DOHH2 (cell line): Measurements from ENCODE around the gene SPOP.

Source experiments
- EZH2phosphoT487 ChIP-seq: fragments of 200-600 bp; sonication (generic); IDR thresholded peaks from 2 replicates; pipeline ENCODE4 v1.6.1; 2017; ENCODE audit warnings: borderline replicate concordance, mild to moderate bottlenecking, antibody characterized with exemption, low read length, moderate library complexity, mixed read lengths
- TF ChIP-seq, protein P1 (sequence below): fragments of 200-600 bp; sonication (generic); IDR thresholded peaks from one replicate; pipeline ENCODE4 v1.5.1; 2014; ENCODE audit warnings: antibody characterized with exemption, mild to moderate bottlenecking, low read depth, low read length; ENCODE audit not compliant: poor library complexity, severe bottlenecking

DNA sequence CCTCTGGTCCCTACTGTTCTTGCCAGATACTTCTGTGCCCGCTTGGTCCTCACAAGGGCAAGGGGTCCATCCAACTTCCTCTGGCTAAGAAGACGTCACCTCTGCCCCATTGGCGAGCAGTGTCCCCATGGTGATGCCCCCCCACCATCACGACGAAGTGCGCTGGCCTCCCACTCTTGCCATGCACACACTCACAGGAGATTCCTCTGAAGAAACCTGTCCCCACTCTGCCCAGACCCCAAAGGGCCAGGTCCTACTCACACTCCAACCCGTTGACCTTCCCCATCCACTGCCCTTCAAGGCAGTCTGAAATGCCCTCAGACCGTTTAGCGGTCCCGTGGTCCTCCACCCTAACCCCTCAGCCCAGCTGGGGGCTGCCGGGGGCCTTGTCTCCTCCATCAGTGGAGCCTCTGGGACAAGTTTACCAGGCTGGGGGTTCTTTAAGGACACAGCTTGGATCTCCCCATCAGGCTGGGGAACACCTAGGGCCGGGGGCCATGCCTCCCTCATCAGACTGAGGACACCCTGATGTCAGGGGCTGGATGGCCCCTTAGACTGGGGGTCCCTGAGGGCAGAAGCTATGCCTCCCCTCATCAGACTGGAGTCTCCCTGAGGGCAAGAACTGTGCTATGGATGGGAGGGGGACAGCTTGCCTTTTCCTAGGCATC, 95.7 kb downstream of the SPOP start:
- TF ChIP-seq, protein P1, sequence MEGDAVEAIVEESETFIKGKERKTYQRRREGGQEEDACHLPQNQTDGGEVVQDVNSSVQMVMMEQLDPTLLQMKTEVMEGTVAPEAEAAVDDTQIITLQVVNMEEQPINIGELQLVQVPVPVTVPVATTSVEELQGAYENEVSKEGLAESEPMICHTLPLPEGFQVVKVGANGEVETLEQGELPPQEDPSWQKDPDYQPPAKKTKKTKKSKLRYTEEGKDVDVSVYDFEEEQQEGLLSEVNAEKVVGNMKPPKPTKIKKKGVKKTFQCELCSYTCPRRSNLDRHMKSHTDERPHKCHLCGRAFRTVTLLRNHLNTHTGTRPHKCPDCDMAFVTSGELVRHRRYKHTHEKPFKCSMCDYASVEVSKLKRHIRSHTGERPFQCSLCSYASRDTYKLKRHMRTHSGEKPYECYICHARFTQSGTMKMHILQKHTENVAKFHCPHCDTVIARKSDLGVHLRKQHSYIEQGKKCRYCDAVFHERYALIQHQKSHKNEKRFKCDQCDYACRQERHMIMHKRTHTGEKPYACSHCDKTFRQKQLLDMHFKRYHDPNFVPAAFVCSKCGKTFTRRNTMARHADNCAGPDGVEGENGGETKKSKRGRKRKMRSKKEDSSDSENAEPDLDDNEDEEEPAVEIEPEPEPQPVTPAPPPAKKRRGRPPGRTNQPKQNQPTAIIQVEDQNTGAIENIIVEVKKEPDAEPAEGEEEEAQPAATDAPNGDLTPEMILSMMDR: no peak
- no peak for TF ChIP-seq EZH2phosphoT487
